HFFc6 (cell line): ENCODE data around the gene IFNAR2. TPM values are rescaled to one million over a fixed set of nuclear protein-coding genes. Genes with fewer than 3 reads are reported as not detected.

Source experiments
- DNase-seq: peaks from one replicate; pipeline ENCODE4 v3.0.0-alpha.2; 2018
- H3K27ac Mint-ChIP-seq: 2 replicates; pipeline ENCODE4 v1.8.0; 2020; ENCODE audit warnings: mild to moderate bottlenecking, mixed read lengths
- H3K27me3 Mint-ChIP-seq: 2 replicates; pipeline ENCODE4 v1.8.0; 2021; ENCODE audit warnings: mild to moderate bottlenecking, moderate library complexity, mixed read lengths; ENCODE audit not compliant: insufficient read depth
- H3K36me3 Mint-ChIP-seq: 2 replicates; pipeline ENCODE4 v1.8.0; 2021; ENCODE audit warnings: low read depth, mixed read lengths
- H3K4me1 Mint-ChIP-seq: 2 replicates; pipeline ENCODE4 v1.8.0; 2020; ENCODE audit warnings: low read depth, mixed read lengths
- H3K4me3 Mint-ChIP-seq: 2 replicates; pipeline ENCODE4 v1.8.0; 2020; ENCODE audit warnings: mild to moderate bottlenecking, moderate library complexity, mixed read lengths
- H3K9me3 Mint-ChIP-seq: 2 replicates; pipeline ENCODE4 v1.8.0; 2020; ENCODE audit warnings: mild to moderate bottlenecking, mixed read lengths
- total RNA-seq, 6 experiments: library from RNA; stranded (reverse); fragmentation: NEBNext Ultra II Directional; extraction: Animal tissue kit (Norgen Biotek cat#: 25700); gene quantifications; 2 replicates in 1 of 6; 3 replicates in 5 of 6; pipeline ENCODE4 v1.2.3, GENCODE V29; 2021
- TF ChIP-seq, protein P1 (sequence below): fragments of 200-600 bp; sonication (generic); IDR thresholded peaks from 2 replicates; pipeline ENCODE4 v1.5.0; 2021; ENCODE audit warnings: antibody characterized with exemption, mild to moderate bottlenecking

The IFNAR2 gene
- total RNA-seq, 6 experiments from 2014 or later: 8.0 to 14.6 (median 11.0) TPM

DNA sequence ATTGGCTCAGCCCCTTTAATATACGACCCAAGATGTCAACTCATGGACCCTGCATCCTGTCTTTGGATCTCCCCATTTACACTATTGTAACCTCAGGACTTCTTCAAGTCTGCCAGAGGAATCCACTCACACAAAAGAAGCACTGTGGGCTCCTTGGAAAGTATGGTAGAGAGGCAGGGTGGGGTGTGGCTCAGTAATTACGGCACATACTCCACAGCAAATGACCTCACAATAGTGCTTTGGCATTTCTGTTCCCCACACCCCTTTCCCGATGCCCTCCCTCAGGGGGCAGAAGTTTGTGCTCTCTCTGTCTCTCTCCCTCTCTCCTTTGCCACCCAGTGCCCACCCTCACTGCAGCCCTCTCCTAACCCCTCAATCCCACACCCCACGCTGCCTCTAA is 27.8 kb upstream of the IFNAR2 start:
- Mint-ChIP-seq H3K4me3 (no peak overlapping the region), H3K36me3 (no peaks in the 10 kb centered on the region), H3K27ac (no peak overlapping the region), H3K9me3 (no peaks in the 10 kb centered on the region), H3K4me1 (peaks cover 44% of the 10 kb centered on the region), H3K27me3 (peaks cover 11% of the 10 kb centered on the region)
- DNase-seq: no peak
- TF ChIP-seq, protein P1, sequence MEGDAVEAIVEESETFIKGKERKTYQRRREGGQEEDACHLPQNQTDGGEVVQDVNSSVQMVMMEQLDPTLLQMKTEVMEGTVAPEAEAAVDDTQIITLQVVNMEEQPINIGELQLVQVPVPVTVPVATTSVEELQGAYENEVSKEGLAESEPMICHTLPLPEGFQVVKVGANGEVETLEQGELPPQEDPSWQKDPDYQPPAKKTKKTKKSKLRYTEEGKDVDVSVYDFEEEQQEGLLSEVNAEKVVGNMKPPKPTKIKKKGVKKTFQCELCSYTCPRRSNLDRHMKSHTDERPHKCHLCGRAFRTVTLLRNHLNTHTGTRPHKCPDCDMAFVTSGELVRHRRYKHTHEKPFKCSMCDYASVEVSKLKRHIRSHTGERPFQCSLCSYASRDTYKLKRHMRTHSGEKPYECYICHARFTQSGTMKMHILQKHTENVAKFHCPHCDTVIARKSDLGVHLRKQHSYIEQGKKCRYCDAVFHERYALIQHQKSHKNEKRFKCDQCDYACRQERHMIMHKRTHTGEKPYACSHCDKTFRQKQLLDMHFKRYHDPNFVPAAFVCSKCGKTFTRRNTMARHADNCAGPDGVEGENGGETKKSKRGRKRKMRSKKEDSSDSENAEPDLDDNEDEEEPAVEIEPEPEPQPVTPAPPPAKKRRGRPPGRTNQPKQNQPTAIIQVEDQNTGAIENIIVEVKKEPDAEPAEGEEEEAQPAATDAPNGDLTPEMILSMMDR: no peak

- Mint-ChIP-seq H3K4me1 (peaks cover 45% of the 10 kb centered on the region), H3K36me3 (no peaks in the 10 kb centered on the region), H3K27ac (peak overlapping the region; percentile 94), H3K9me3 (no peaks in the 10 kb centered on the region), H3K27me3 (peaks cover 15% of the 10 kb centered on the region), H3K4me3 (no peak overlapping the region)
- TF ChIP-seq, protein P1: no peak
- DNase-seq: no peak
These were observed 27.0 kb upstream of the IFNAR2 start for GRCh38 chr21:33202464-33203363.

DNA sequence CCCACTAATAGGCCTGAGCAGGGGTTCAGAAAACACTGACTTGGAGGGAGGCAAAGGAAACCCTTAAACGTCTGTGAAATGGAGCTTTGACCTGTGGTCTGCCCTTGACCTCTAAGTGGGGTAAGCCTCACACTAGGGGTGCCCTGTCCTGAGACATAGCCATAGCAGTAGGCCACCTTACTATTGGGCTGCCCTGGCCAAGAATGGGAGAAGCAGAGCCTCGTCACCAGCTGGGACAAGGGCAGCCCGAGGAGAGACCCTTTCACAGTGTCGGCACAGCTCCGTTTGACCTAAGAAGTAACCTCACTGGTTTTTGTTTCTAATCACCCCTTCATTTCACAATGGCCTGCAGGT is 26.4 kb upstream of the IFNAR2 start:
- Mint-ChIP-seq H3K4me3 (0 out of 2 replicates have a peak overlapping the region, but pooled peaks have one; percentile 56), H3K27me3 (peaks cover 19% of the 10 kb centered on the region), H3K9me3 (peaks cover 5% of the 10 kb centered on the region; the same call in 1 of the 2 replicates), H3K36me3 (no peaks in the 10 kb centered on the region; the same call in 1 of the 2 replicates), H3K27ac (peak overlapping the region; percentile 94), H3K4me1 (peaks cover 45% of the 10 kb centered on the region)
- no peak for DNase-seq
- TF ChIP-seq, protein P1: no peak

DNA sequence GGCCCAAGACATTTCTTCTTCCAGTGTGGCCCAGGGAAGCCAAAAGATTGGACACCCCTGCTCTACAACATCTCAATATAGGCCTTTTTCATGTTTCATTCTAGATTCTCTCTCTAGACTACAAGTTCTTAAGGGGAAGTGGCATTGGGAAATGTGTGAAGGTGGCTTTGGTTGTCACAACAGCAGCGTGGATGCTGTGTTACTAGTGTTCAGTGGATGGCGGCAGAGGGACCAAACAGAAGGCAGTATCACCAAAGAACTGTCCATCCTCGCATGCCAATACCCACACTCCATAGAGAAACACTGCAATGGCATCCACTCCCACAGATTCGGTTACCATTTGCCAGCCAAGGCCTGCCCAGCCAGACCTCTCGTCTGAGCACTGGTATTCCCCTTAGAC is 24.3 kb upstream of the IFNAR2 start:
- H3K4me1 Mint-ChIP-seq: peaks cover 37% of the 10 kb centered on the region

GRCh38 chr21:33206771-33207281 is 22.9 kb upstream of the IFNAR2 start:
- Mint-ChIP-seq H3K27me3 (peaks cover 15% of the 10 kb centered on the region), H3K9me3 (peaks cover 8% of the 10 kb centered on the region; the same call in 1 of the 2 replicates), H3K36me3 (no peaks in the 10 kb centered on the region; the same call in 1 of the 2 replicates), H3K4me3 (no peak overlapping the region), H3K4me1 (peaks cover 39% of the 10 kb centered on the region), H3K27ac (no peak overlapping the region)
- TF ChIP-seq, protein P1: no peak
- no peak for DNase-seq

More for the DNA sequence above, 24.3 kb upstream of the IFNAR2 start:
- Mint-ChIP-seq H3K27me3 (peaks cover 17% of the 10 kb centered on the region), H3K27ac (no peak overlapping the region), H3K36me3 (no peaks in the 10 kb centered on the region; the same call in 1 of the 2 replicates), H3K9me3 (peaks cover 8% of the 10 kb centered on the region; the same call in 1 of the 2 replicates), H3K4me3 (no peak overlapping the region)
- no peak for DNase-seq
- TF ChIP-seq, protein P1: no peak
